ENCODE measurements around the gene RPL34. TPM values are rescaled to one million over a fixed set of nuclear protein-coding genes. Genes with fewer than 3 reads are reported as not detected.

The RPL34 gene
- total RNA-seq, result 1,195 and 1,635 TPM in 2 replicates

DNA sequence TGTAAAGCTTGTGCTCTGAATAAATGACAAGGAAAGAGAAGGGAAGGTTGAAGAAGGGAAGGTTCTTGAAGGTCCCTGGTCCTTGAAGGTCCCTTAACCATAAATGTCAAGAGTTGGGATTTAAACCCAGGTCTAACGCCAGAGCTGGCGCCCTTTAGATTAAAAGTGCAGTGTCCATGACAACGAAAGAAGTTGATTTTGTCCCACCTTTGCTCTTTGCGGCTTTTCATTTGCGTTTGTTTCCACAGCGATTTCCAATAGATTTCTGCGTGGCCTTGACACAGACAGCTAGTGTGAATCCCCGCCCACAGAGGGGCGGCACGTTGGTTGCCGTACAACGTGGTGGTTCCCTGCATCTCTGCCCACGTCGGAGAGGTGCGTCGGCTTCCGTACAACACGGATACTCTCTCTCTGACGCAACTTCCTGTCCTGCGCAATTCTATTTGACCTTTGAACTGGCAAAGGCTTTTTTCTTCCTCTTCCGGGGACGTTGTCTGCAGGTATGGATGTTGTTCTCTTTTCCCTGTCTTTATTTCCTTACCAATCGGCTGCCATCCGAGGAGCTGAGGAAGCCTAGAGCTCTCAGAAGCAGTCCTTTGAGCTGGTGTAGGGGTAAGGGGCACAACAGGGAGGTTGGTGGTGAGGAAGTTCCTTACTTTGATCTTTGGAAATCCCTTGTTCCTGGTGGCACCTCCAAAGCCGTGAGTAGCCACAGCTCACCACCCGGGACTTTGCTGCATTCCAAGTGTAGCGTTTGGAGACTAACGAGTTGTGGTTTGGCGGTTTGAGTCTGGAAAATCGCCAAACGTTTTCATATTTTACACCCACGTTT lies at the start of gene RPL34:
TSS of gene RPL34 (plus strand) at position 476 of the 832 bp plus-strand sequence. CDS start 1,384 bp downstream, outside the sequence.

DNA sequence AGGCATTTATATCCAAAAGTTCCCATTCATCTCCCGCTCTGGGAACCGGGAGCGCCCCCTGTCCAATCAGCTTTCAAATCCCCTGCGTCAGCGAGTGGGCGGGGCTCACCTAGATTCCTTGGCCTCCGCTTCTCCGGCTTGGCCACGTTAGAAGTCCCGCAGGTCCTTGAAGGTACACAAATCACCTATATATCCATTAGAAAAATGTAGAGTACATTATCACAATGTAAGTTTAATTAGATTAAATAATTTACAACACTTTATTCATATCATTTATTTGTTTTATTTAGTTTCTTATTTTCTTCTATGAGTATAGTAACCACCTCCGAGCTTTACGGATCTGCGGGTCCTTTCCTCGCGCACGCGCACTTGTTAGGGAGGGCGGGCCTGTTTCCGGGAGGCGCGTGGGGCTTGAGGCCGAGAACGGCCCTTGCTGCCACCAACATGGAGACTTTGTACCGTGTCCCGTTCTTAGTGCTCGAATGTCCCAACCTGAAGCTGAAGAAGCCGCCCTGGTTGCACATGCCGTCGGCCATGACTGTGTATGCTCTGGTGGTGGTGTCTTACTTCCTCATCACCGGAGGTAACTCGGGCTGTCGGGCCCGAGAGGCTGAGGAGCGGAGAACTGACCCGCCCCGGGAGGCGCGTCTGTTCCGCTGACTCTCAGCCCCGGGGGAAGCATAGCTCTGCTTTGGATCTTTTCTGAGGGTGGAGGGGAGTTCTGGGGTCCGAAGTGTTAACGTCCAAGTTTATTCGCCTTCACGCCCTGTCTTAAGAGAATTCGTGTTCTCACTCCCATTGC lies 30.0 kb downstream of the RPL34 start, which contains the start of gene OSTC:
TSS of gene OSTC (plus strand) at position 388 of the 802 bp plus-strand sequence. CDS start at position 445, 57 bp downstream.

Other genes with a start within 250 kb of the RPL34 start
- 234 and 339 TPM in 2 replicates for gene OSTC, start 30.0 kb downstream of the RPL34 start, total RNA-seq
- gene ETNPPL, start 142.5 kb downstream of the RPL34 start, total RNA-seq, result not detected in 2 replicates